B cell (primary cell): Measurements from ENCODE around the gene ST8SIA5. TPM values are rescaled to one million over a fixed set of nuclear protein-coding genes. Genes with fewer than 3 reads are reported as not detected.

ENCODE experiments used
- ATAC-seq: fragments of 200-7000 bp; cut with Tn5 transposase; one replicate; pipeline ENCODE4 v1.10.0; 2021; ENCODE audit warnings: low read depth, mild to moderate bottlenecking, moderate number of reproducible peaks, moderate library complexity
- CTCF ChIA-PET: fragments of 350-600 bp; sonication (Branson Sonifier 250); formaldehyde crosslinking; loops from one replicate; lab custom pipeline; 2021; ENCODE audit warnings: antibody characterized with exemption, inconsistent platforms; lab: Charles Lee
- POLR2A ChIA-PET: fragments of 350-600 bp; sonication (Branson Sonifier 250); formaldehyde crosslinking; loops from one replicate; lab custom pipeline; 2021; ENCODE audit warnings: antibody characterized with exemption; lab: Charles Lee
- DNase-seq: peaks from one replicate; pipeline ENCODE4 v3.0.0; 2013
- H2AFZ ChIP-seq: 2 replicates; pipeline ENCODE4 v1.6.1; 2012; ENCODE audit warnings: mild to moderate bottlenecking, low read depth, low read length; ENCODE audit not compliant: insufficient read depth, poor library complexity, severe bottlenecking
- H3K27ac ChIP-seq, 2 donors: 1 replicate in 1 of 2; 2 replicates in 1 of 2; pipeline ENCODE4 v1.5.1; 2012 to 2013; ENCODE audit warnings: low read length in 2 of 2, mild to moderate bottlenecking in 2 of 2, moderate library complexity in 1 of 2
- H3K27me3 ChIP-seq, 4 experiments: fragments of 200-600 bp in 1 of 4; sonication (generic) in 1 of 4; replicated peaks in 1 of 4; 1 replicate in 2 of 4; 2 replicates in 2 of 4; pipeline versions ENCODE4 v1.6.1 to v1.7.0; 2013 to 2016; ENCODE audit warnings: low read length in 3 of 4, mild to moderate bottlenecking in 2 of 4, mixed read lengths in 1 of 4, moderate library complexity in 1 of 4; ENCODE audit not compliant: insufficient read depth in 4 of 4, control insufficient read depth in 3 of 4; ENCODE audit errors: control extremely low read depth in 1 of 4
- H3K36me3 ChIP-seq, 2 experiments: replicated peaks in 1 of 2; 1 replicate in 1 of 2; 2 replicates in 1 of 2; pipeline versions ENCODE4 v1.6.1 to v1.7.1; 2013; ENCODE audit warnings: low read length in 1 of 2; ENCODE audit not compliant: insufficient read depth in 2 of 2, control insufficient read depth in 1 of 2; ENCODE audit errors: control extremely low read depth in 1 of 2, extremely low read depth in 1 of 2
- H3K4me1 ChIP-seq, 2 donors: fragments of 200-600 bp in 1 of 2; sonication (generic) in 1 of 2; 1 replicate in 1 of 2; 2 replicates in 1 of 2; pipeline versions ENCODE4 v1.5.1 to v1.6.1; 2013 to 2017; ENCODE audit warnings: low read length in 2 of 2; ENCODE audit not compliant: control insufficient read depth in 2 of 2, insufficient read depth in 2 of 2
- H3K4me2 ChIP-seq: replicated peaks from 2 replicates; pipeline ENCODE3; 2012; ENCODE audit warnings: mild to moderate bottlenecking, low read depth, low read length; ENCODE audit not compliant: poor library complexity, severe bottlenecking
- H3K4me3 ChIP-seq, 5 experiments: fragments of 200-600 bp in 1 of 5; sonication (generic) in 1 of 5; 1 replicate in 3 of 5; 2 replicates in 2 of 5; pipeline versions ENCODE4 v1.5.1 to v1.7.0; 2011 to 2016; ENCODE audit warnings: low read length in 4 of 5, mild to moderate bottlenecking in 4 of 5, low read depth in 2 of 5, control low read depth in 1 of 5, moderate library complexity in 1 of 5; ENCODE audit not compliant: insufficient read depth in 1 of 5; ENCODE audit errors: control extremely low read depth in 1 of 5, extremely low read depth in 1 of 5
- H3K79me2 ChIP-seq: fragments of 200-600 bp; sonication (generic); one replicate; pipeline ENCODE4 v1.6.0; 2016; ENCODE audit warnings: low read length; ENCODE audit not compliant: control insufficient read depth, insufficient read depth
- H3K9ac ChIP-seq: fragments of 200-600 bp; sonication (generic); 2 replicates; pipeline ENCODE4 v1.6.1; 2017; ENCODE audit warnings: mild to moderate bottlenecking, low read length, moderate library complexity
- H3K9me3 ChIP-seq, 3 donors: one replicate each; pipeline versions ENCODE4 v1.6.1 to v1.7.1; 2013; ENCODE audit warnings: low read length in 2 of 3; ENCODE audit not compliant: control insufficient read depth in 2 of 3, insufficient read depth in 1 of 3; ENCODE audit errors: control extremely low read depth in 1 of 3
- H4K20me1 ChIP-seq: 2 replicates; pipeline ENCODE4 v1.6.0; 2012; ENCODE audit warnings: mild to moderate bottlenecking, low read length; ENCODE audit not compliant: insufficient read depth, control insufficient read depth, poor library complexity, severe bottlenecking
- H3K27ac Mint-ChIP-seq: one replicate; pipeline ENCODE4 v1.8.0; 2021; ENCODE audit warnings: mixed read lengths
- H3K27me3 Mint-ChIP-seq: one replicate; pipeline ENCODE4 v1.8.0; 2021; ENCODE audit warnings: mixed read lengths
- H3K4me1 Mint-ChIP-seq: one replicate; pipeline ENCODE4 v1.8.0; 2021; ENCODE audit warnings: mixed read lengths
- H3K4me3 Mint-ChIP-seq: one replicate; pipeline ENCODE4 v1.8.0; 2021; ENCODE audit warnings: mixed read lengths
- H3K9me3 Mint-ChIP-seq: one replicate; pipeline ENCODE4 v1.8.0; 2022; ENCODE audit warnings: mixed read lengths; ENCODE audit not compliant: insufficient read depth
- EZH2 ChIP-seq: IDR thresholded peaks from 2 replicates; pipeline ENCODE4 v1.6.1; 2012; ENCODE audit warnings: borderline replicate concordance, low read depth, mild to moderate bottlenecking, moderate library complexity, low read length; ENCODE audit not compliant: insufficient read depth, poor library complexity, severe bottlenecking
- WGBS: methylation state at CpG from one replicate; pipeline ENCODE4 v1.1.5; 2013; ENCODE audit warnings: missing lambda C conversion rate; ENCODE audit not compliant: insufficient coverage; 5-methylcytosine and 5-hydroxymethylcytosine counted together
- intact Hi-C: fragments of 100-400 bp; cut with micrococcal nuclease; formaldehyde crosslinking; loops from one replicate; pipeline ENCODE4 v1.10.0; 2022
- polyA plus RNA-seq: library from polyadenylated mRNA; depleted of rRNA; stranded (reverse); fragments of >200 nt; gene quantifications from 2 replicates; pipeline ENCODE4 v1.2.3, GENCODE V29; 2012
- total RNA-seq, 2 donors: library from RNA; stranded (reverse); fragments of 120-200 nt in 1 of 2; gene quantifications; 1 replicate in 1 of 2; 2 replicates in 1 of 2; pipeline versions ENCODE4 v1.2.3 to v1.2.4, GENCODE V29; 2013 to 2022
- TF ChIP-seq, protein P1 (sequence below): fragments of 200-600 bp; IDR thresholded peaks from one replicate; pipeline ENCODE4 v1.8.0; 2022; ENCODE audit warnings: antibody characterized with exemption, mild to moderate bottlenecking

ST8SIA5 gene
- total and polyA plus RNA-seq, 2 donors (not counting 1 experiment from before 2014, with no cell fraction given): not detected

DNA sequence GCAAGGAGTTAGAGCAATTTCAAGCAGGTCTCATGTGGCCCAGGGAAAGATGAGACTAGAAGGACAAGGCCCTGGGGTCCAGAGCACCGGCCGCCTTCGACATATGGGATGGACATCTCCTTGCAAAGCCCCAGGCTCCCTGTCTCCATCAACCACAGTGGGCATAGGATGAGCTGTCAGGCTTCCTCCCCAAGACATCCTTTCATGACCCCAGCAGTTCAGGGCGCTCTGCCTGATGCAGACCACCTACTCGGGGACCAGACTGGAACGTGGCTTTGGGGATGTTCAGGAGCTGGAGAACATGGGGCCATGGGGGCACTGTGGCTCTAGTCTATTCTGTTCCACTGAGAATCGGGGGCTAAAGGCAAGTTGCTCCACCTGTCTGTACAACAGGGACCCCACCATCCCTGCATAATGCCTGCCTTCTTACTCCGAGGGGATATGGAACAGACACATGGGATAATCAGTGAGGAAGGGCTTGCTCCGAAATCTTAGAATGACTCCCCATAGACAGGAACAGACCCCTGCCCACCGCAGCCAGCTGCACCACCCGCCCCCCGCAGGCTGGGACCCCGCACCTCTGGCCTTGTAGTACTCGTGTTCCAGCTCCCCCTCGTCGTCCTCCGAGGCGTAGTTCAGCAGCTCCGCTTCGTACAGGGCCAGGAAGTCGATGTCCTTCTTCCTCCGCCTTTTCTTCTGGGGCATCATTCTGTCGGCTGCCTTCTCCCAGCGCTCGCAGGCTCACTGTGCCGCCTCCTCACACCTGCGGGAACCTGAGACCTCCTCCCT, 100.3 kb downstream of the ST8SIA5 start:
- Histone ChIP-seq H3K4me2 (no peak overlapping the region), H4K20me1 (no peaks in the 10 kb centered on the region), H3K79me2 (no peaks in the 10 kb centered on the region), H3K27me3 (peaks cover 0 to 7% (median 0%) of the 10 kb centered on the region in 4 experiments), H3K9ac (no peak overlapping the region), H2AFZ (no peak overlapping the region), H3K4me1 (no peaks in the 10 kb centered on the region), H3K4me3 (no peak overlapping the region), H3K36me3 (no peaks in the 10 kb centered on the region), H3K27ac (no peak overlapping the region), H3K9me3 (no peaks in the 10 kb centered on the region)
- no peaks in the 10 kb centered on the region for H3K4me1 Mint-ChIP-seq
- ChIA-PET CTCF (interaction anchor here (1.1 to 6.4 kb wide), 5 partner anchors 9 to 507 kb away, joined by 3 to 228 read pairs (median 19); a partner anchor contains a TSS), POLR2A (no interaction called here)
- intact Hi-C loops: no loop called here
- no peaks in the 10 kb centered on the region for H3K9me3 Mint-ChIP-seq
- ATAC-seq (no peak), DNase-seq (no peak)
- WGBS: 91% methylated on average over 25 of the region's 27 CpGs
- H3K4me3 Mint-ChIP-seq: no peak overlapping the region
- H3K27ac Mint-ChIP-seq: no peak overlapping the region
- H3K27me3 Mint-ChIP-seq: peaks cover 4% of the 10 kb centered on the region
- TF ChIP-seq, protein P1, sequence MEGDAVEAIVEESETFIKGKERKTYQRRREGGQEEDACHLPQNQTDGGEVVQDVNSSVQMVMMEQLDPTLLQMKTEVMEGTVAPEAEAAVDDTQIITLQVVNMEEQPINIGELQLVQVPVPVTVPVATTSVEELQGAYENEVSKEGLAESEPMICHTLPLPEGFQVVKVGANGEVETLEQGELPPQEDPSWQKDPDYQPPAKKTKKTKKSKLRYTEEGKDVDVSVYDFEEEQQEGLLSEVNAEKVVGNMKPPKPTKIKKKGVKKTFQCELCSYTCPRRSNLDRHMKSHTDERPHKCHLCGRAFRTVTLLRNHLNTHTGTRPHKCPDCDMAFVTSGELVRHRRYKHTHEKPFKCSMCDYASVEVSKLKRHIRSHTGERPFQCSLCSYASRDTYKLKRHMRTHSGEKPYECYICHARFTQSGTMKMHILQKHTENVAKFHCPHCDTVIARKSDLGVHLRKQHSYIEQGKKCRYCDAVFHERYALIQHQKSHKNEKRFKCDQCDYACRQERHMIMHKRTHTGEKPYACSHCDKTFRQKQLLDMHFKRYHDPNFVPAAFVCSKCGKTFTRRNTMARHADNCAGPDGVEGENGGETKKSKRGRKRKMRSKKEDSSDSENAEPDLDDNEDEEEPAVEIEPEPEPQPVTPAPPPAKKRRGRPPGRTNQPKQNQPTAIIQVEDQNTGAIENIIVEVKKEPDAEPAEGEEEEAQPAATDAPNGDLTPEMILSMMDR: no peak
- no peak for TF ChIP-seq EZH2

DNA sequence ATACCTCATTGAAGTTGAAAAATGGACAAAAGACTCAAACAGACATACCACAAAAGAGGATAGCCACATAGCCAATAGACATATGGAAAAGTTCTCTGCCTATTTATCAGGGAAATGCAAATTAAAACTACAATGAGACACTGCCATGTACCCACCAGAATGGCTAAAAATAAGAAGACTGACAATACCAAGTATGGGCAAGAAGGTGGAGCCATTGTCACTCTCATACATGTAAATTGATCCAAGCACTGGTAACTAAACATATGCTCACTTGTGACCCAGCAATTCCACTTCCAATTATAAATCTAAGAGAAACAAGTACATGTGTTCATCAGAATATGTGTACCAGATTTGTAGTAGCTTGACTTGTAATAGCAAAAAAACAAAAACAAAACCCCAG, 104.5 kb downstream of the ST8SIA5 start:
- POLR2A ChIA-PET: no interaction called here
- no peak overlapping the region for H2AFZ ChIP-seq
- H3K27me3 Mint-ChIP-seq: peaks cover 4% of the 10 kb centered on the region
- TF ChIP-seq EZH2: no peak
- TF ChIP-seq, protein P1: no peak
- no peaks in the 10 kb centered on the region for H3K9me3 ChIP-seq
- peaks cover 0 to 5% (median 0%) of the 10 kb centered on the region in 4 experiments for H3K27me3 ChIP-seq
- CTCF ChIA-PET: no interaction called here
- no peaks in the 10 kb centered on the region for H3K4me1 ChIP-seq
- H3K27ac ChIP-seq: no peak overlapping the region
- ATAC-seq: no peak
- H3K27ac Mint-ChIP-seq: no peak overlapping the region
- intact Hi-C loops: no loop called here
- no peaks in the 10 kb centered on the region for H4K20me1 ChIP-seq
- no peaks in the 10 kb centered on the region for H3K36me3 ChIP-seq
- H3K9me3 Mint-ChIP-seq: no peaks in the 10 kb centered on the region
- no peak overlapping the region for H3K4me3 ChIP-seq
- H3K9ac ChIP-seq: no peak overlapping the region
- H3K4me2 ChIP-seq: no peak overlapping the region
- no peaks in the 10 kb centered on the region for H3K4me1 Mint-ChIP-seq
- no peak for DNase-seq
- no peak overlapping the region for H3K4me3 Mint-ChIP-seq
- no peaks in the 10 kb centered on the region for H3K79me2 ChIP-seq
